Type B pancreatic cell (in vitro differentiated cells): Measurements from ENCODE around the gene CPED1. TPM values are rescaled to one million over a fixed set of nuclear protein-coding genes. Genes with fewer than 3 reads are reported as not detected.

Experiments used
- DNase-seq: peaks from one replicate; pipeline ENCODE4 v3.0.0; 2021; ENCODE audit warnings: mixed read lengths; ENCODE audit not compliant: unreplicated experiment; ENCODE audit errors: extremely low spot score
- H3K27ac Mint-ChIP-seq: 2 replicates; pipeline ENCODE4 v1.8.0; 2021; ENCODE audit warnings: mild to moderate bottlenecking, mixed read lengths
- H3K27me3 Mint-ChIP-seq: 2 replicates; pipeline ENCODE4 v1.8.0; 2021; ENCODE audit warnings: mixed read lengths
- H3K36me3 Mint-ChIP-seq: 2 replicates; pipeline ENCODE4 v1.8.0; 2021; ENCODE audit warnings: mixed read lengths
- H3K4me1 Mint-ChIP-seq: one replicate; pipeline ENCODE4 v1.8.0; 2021; ENCODE audit warnings: mixed read lengths; ENCODE audit not compliant: unreplicated experiment
- H3K4me3 Mint-ChIP-seq: 2 replicates; pipeline ENCODE4 v1.8.0; 2021; ENCODE audit warnings: mild to moderate bottlenecking, mixed read lengths
- H3K9me3 Mint-ChIP-seq: 2 replicates; pipeline ENCODE4 v1.8.0; 2021; ENCODE audit warnings: mixed read lengths
- total RNA-seq: library from RNA; stranded (reverse); gene quantifications from 2 replicates; pipeline ENCODE4 v1.2.1, GENCODE V29; 2021; ENCODE audit warnings: low replicate concordance
- TF ChIP-seq, protein P1 (sequence below): fragments of 200-600 bp; sonication (generic); conservative IDR thresholded peaks from 2 replicates; pipeline ENCODE4 v1.5.0; 2021; ENCODE audit warnings: antibody characterized with exemption, mild to moderate bottlenecking

Gene CPED1
- total RNA-seq, 1 donor from 2014 or later = 45.4 TPM

DNA sequence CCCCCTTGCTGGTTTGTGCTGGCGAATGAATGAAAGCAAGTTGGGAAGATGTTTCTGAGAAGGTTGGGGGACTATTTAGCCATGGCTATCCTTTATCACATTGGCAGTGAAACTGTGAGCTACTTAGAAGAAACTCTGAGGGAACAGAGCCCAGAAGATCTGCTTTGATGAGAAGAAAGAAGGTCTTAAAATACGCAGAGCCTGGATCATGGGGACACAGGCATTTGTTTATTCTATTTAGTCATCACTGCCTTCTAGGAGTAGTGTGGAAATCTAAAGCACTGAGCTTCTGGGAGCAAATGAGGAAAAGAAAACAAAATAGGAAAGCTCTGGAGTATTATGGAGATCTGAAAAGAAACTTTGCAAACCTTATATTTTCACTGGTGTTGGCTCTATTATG, 28.5 kb downstream of the CPED1 start:
- H3K4me1 Mint-ChIP-seq = peaks cover 31% of the 10 kb centered on the region
- no peak overlapping the region for H3K27ac Mint-ChIP-seq
- H3K4me3 Mint-ChIP-seq = no peak overlapping the region

DNA sequence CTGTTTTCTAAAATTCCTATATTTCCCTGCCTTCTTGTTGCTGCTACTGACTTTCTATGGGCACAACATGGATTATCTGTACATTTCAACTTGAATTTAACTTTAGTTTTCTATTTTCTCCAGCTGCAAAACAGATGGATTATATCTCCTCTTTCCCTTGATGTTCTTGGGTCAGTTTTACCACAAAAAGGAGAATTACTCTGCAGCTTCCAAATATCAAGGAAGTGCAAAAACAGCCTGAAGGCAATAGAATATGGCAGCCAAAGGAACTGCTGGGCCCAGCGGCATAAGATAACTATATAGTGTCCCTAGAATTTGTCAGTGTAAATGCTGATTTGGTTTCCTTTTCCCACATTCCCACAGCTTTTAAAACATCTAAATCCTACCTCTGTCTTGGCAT, 29.1 kb downstream of the CPED1 start:
- peaks cover 3% of the 10 kb centered on the region for H3K36me3 Mint-ChIP-seq
- H3K27me3 Mint-ChIP-seq = no peaks in the 10 kb centered on the region
- TF ChIP-seq, protein P1, sequence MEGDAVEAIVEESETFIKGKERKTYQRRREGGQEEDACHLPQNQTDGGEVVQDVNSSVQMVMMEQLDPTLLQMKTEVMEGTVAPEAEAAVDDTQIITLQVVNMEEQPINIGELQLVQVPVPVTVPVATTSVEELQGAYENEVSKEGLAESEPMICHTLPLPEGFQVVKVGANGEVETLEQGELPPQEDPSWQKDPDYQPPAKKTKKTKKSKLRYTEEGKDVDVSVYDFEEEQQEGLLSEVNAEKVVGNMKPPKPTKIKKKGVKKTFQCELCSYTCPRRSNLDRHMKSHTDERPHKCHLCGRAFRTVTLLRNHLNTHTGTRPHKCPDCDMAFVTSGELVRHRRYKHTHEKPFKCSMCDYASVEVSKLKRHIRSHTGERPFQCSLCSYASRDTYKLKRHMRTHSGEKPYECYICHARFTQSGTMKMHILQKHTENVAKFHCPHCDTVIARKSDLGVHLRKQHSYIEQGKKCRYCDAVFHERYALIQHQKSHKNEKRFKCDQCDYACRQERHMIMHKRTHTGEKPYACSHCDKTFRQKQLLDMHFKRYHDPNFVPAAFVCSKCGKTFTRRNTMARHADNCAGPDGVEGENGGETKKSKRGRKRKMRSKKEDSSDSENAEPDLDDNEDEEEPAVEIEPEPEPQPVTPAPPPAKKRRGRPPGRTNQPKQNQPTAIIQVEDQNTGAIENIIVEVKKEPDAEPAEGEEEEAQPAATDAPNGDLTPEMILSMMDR = no peak
- H3K4me3 Mint-ChIP-seq = no peak overlapping the region
- H3K27ac Mint-ChIP-seq = no peak overlapping the region
- H3K4me1 Mint-ChIP-seq = peaks cover 37% of the 10 kb centered on the region
- H3K9me3 Mint-ChIP-seq = no peaks in the 10 kb centered on the region
- no peak for DNase-seq

More for the DNA sequence above, 28.5 kb downstream of the CPED1 start:
- TF ChIP-seq, protein P1 = no peak
- no peak for DNase-seq
- Mint-ChIP-seq H3K27me3 (no peaks in the 10 kb centered on the region), H3K36me3 (peaks cover 3% of the 10 kb centered on the region), H3K9me3 (no peaks in the 10 kb centered on the region)

DNA sequence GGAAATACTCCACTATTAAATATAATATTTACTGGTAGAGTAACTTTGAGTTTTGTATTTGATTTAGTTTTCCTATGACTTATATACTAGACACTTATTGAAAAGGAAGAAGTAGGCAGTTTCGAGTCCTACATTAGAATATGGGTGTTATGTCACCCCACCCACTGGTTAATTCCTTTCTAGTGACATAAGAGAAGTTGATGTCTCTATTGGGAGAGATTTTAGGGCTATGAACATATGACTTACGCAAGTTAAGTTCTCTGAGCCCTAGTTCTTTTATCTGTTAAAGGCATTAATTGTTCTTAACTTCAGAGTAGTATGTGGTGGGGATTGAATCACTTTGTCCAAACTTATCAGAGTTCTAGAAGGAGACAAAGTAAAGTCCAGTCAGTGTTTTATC, 30.5 kb downstream of the CPED1 start:
- DNase-seq = no peak
- no peaks in the 10 kb centered on the region for H3K9me3 Mint-ChIP-seq
- no peak overlapping the region for H3K27ac Mint-ChIP-seq
- peaks cover 3% of the 10 kb centered on the region for H3K36me3 Mint-ChIP-seq
- TF ChIP-seq, protein P1 = no peak
- H3K27me3 Mint-ChIP-seq = no peaks in the 10 kb centered on the region
- H3K4me3 Mint-ChIP-seq = no peak overlapping the region
- H3K4me1 Mint-ChIP-seq = peaks cover 46% of the 10 kb centered on the region

DNA sequence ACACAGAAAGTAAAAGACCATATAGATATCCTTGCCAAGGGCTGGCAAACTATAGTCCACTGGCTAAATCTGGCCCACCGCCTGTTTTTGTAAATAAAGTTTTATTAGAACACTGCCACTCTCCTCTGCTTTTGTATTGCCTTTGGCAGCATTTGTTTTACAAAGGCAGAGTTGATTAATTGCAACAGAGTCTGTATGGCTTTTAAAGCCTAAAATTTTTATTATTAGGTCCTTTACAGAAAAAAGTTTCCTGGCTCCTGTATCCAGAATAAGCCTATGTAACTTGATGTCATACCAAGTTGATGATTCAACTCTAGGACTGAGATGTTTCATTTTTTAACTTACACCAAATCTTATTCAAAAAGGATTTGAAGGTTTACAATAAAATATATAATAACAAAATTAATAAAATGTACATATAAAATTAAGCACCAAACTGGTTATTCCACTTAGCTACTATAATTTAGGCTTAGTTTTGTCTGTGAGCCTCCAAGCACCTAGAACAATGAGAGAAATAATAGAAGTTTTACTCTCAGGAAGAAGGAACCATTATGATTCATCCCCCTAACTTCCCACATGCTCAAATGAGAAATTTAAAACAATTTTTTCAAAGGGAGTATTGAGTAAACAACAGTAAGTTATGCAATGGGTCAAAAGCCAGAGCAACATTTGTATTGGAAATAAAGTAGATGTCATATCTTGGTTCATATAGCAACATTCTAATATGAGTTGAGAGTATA, 31.9 kb downstream of the CPED1 start:
- no peak for DNase-seq
- Mint-ChIP-seq H3K4me3 (no peak overlapping the region), H3K27ac (no peak overlapping the region), H3K9me3 (no peaks in the 10 kb centered on the region), H3K36me3 (peaks cover 3% of the 10 kb centered on the region), H3K27me3 (no peaks in the 10 kb centered on the region), H3K4me1 (peaks cover 50% of the 10 kb centered on the region)
- TF ChIP-seq, protein P1 = no peak

DNA sequence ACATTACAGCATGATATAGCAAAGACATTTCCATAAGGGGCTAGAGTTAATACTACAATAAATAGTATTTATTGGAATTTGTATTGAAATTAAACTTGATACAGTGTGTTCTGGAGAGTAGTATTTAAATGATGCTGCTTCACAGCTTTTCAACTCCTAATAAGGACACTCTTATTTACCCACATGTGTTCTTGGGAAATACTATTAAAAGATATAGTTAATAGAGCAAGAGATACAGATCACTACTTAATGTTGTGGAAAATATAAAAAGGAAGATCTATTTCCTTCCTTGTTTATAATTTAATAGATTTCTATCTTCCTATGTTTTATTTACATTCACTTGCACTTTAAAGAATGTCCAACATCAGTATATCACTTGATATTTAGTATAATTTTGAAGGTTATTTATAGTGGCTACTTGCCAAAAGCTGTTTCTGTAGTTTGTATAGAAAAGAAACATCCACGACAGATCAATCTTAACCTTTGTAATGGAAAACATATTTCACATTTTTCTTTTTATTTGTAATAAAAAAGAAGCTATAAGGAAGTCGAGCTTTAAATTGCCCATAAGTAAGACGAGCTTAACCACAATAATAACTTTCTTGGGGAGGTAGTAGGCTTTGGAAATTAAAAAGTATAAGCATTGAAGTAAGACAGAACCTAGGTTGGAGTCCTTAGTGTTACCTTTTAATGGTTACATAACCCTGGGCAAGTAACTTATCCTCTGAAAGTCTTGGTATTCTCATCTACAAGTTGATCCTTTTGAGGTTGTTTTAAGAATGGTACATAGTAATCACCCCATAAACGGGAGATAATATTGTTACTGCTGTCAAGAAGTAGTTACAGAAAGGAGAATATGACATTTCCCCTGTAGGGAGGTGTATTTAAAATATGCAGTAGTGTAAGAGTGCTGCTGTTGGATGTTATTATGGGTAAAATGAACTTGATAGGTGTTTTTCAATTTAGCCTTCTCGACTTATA, 32.8 kb downstream of the CPED1 start:
- Mint-ChIP-seq H3K36me3 (peaks cover 9% of the 10 kb centered on the region), H3K27me3 (no peaks in the 10 kb centered on the region), H3K4me3 (no peak overlapping the region), H3K9me3 (peaks cover 8% of the 10 kb centered on the region), H3K27ac (peak overlapping the region; percentile 8), H3K4me1 (peaks cover 59% of the 10 kb centered on the region)
- DNase-seq = no peak
- TF ChIP-seq, protein P1 = no peak
